ACHN (cell line): ENCODE data around the gene ADRA1B.
"Not testable (repeated sequence)": the region's sequence is repeated elsewhere in the genome, so short reads cannot be mapped to it uniquely, and the experiment has no call there.

Experiments used
- DNase-seq: peaks from one replicate; pipeline ENCODE4 v3.0.0-alpha.2; 2015
- in situ Hi-C: cut with HindIII; loops from 2 replicates; pipeline ENCODE4 v1.10.0; 2017; ENCODE audit warnings: low sequenced_read_pairs, low pct_ligation_motif_present, low pct_unique_long_range_greater_than_20kb

ADRA1B gene

DNA sequence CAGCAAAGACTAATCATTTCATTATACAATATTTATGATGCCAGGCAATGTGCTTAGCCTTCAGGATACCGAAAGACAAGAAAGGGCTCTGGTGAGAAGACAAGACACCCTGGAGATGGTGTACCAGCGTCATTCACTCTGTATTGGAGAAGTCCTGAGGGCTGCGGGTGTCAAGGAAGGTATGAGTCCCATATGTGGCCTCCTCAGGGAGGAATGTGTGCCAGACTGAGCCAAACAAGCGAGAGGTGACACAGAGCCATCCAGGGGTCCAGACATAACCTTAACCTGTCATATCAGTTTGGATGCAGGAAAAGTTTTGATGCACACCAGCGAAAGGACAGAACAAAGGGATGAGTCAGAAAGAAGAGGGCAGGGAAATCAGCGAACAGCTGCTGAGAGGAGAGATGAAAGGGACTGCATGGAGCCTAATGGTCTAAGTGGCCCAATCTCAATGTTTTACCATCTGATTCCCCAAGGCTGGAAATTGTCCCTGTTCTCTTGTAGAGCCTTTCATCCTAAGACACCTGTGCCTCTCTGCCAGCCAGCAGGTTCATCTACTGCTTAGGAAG, 38.9 kb downstream of the ADRA1B start:
- DNase-seq, result no peak
- in situ Hi-C loops, result no loop called here

DNA sequence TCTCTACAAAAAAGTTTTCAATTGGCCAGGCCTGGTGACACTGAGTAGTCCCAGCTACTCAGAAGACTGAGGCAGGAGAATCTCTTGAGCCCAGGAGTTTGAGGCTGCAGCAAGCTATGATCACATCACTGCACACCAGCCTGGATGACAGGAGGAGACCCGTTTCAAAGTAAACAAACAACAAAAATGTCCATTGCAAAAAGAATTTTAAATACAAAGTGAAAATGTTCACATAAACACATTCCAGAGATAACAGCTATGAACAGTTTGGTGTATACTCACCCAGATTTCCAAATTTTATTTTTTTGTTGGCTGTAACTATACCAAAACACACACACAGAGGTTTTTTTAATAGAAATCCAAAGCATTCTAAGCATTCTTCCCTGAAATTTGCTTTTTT, 39.8 kb downstream of the ADRA1B start:
- no peak for DNase-seq
- in situ Hi-C loops, result no loop called here

DNA sequence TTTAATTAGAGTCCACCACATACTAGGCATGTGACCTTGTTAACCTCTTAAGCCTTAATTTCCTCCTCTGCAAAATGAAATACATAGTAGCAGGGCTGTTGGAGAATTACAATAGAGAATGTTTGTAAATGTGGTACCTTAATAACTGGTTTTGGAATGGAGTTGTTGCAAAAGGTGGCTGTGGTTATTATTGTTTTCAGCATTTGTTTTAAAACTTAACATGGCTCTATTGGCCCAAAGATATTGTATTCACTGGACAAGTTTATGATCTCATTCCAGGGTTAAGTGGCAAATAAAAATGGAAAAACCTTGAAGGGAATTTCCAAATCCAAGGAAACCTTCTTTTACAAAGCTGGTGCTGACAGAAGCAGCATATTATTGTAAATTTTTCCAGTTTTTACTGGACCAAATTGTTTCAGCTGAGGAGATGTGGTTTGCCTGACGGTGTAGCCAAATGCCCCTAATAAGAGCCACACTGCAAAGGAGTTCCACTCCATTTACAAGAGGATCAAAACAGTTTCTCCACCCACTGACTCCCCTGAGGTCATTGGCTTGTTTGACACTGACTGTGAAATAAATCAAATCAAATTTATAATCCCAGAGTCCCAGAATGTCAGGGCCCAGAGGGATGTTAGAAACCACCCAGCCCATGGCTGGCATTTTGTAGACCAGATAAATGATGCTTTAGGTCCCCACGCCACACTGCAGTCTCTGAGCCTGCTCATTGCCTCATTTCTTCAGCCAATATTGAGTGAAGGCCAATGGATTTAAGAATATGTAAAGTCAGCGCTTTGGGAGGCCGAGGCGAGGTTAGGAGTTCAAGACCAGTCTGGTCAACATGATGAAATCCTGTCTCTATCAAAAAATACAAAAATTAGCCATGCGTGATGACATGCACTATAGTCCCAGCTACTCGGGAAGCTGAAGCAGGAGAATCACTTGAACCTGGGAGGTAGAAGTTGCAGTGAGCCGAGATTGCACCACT, 45.2 kb downstream of the ADRA1B start:
- no peak for DNase-seq
- in situ Hi-C loops, result no loop called here

DNA sequence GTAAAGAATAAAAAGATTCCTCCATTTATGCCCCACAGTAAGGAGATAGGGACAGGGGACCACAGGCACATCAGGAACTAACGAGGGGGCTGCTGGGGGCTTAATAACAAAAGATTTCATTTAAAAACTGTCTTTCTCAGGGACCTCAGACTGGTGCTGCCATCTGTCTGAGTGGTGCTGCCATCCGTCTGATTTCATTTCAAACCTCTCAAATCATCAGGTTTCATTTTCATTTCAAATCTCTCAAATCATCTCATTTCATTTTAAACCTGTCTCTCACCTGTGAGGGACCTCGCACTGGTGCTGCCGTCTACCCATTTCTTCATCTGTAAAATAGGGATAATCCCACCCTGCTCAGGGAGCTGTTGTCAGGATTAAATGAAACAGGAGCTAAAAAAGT, 45.9 kb downstream of the ADRA1B start:
- in situ Hi-C loops, result no loop called here

DNA sequence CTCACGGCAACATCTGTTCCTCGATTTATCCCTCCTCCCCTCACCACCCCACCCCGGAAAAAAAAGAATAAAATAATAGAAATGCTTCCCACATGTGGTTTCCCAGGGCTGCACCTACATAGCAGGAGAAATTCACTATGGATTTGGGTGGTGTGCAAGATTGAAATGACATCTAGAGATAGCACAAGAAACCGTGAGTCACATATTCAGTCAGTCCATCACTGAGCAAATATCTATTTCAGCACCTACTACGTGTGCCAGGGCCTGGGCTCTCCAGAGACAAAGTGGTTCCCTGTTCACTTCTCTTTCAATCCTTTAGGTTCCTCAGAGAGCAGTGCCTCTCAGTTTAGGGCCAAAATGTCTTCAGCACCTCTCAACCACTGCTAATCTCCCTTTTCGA, 47.7 kb downstream of the ADRA1B start:
- DNase-seq, result no peak
- in situ Hi-C loops, result no loop called here

More for the DNA sequence above, 45.9 kb downstream of the ADRA1B start:
- no peak for DNase-seq

DNA sequence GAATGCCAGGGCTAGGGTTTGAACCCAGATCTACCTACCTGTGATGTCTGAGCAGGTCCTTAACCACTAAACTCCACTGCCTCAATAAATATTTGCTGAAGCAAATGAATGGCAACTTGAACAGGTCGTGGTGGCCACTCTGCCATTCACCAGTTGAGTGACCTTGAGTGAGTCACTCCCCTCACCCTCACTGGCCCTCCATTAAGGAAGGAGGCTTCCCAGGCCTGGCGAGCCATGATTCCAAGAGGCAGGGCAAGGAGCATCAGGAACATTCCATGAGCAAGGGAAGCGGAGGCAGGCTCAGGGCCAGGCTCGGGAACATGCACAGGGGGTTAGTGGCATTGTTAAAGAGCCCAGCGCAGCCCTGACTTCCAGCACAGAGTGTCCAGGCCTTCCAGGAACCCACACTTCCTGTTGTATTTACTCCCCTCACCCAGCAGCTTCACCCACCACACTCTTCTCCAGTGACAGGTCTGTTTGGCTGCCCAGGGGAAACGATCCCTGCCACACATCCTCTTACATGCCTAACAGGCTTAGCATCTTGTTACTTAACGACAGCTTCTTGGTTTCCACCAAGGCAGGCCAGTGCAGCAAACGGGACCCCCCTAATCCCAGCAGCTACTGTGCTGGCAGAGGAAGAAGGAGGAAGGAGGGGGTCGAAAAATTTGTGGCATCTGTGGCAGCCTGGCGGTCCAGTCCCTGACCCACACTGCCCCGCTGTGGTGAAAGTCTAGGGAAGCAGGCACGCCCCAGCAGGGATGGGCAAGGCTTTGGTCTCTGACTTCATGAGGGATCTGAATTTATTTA, 49.0 kb downstream of the ADRA1B start:
- in situ Hi-C loops, result no loop called here
- peak; percentile 42 for DNase-seq

DNA sequence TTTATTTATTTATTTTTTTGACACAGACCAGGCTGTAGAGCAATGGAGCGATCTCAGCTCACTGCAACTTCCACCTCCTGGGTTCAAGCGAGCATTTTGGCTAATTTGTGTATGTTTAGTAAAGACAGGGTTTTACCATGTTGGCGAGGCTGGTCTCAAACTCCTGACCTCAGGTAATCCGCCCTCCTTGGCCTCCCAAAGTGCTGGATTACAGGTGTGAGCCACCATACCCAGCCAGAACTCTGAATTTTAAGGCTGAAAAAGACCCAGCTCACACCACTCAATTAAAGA, 49.5 kb downstream of the ADRA1B start:
- in situ Hi-C loops, result not testable (repeated sequence)

DNA sequence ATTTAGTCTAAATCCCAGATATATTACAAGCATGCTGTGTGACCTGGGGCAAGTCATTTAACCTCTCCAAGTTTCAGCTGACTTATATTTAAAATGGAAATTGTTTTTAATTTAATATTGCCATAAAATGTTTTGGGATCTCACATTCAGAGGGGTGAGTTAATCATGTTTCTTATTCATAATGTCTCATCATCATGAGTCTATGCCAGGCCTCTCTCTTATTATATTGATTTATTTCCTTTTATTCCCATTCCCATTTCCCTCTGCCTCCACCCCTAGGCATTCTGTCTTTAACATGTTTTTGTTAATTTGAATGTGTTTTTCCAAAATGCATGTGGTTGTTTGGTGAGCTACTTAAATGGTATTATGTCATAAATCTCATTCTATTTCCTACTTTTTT, 53.7 kb downstream of the ADRA1B start:
- no peak for DNase-seq
- in situ Hi-C loops, result no loop called here

More for the DNA sequence above, 49.5 kb downstream of the ADRA1B start:
- not testable (repeated sequence) for DNase-seq

- in situ Hi-C loops, result no loop called here
- peak; percentile 35 for DNase-seq
Measured at GRCh38 chr5:159971038-159971437, 54.8 kb downstream of the ADRA1B start.

GRCh38 chr5:159971514-159971913, 55.2 kb downstream of the ADRA1B start:
- DNase-seq, result no peak
- in situ Hi-C loops, result no loop called here

GRCh38 chr5:159971931-159972461, 55.7 kb downstream of the ADRA1B start:
- in situ Hi-C loops, result no loop called here
- DNase-seq, result no peak

GRCh38 chr5:159972538-159973362, 56.5 kb downstream of the ADRA1B start:
- in situ Hi-C loops, result no loop called here
- no peak for DNase-seq

- in situ Hi-C loops, result no loop called here
- DNase-seq, result peak; percentile 77
Measured at GRCh38 chr5:159975462-159976019, 59.3 kb downstream of the ADRA1B start.

GRCh38 chr5:159976921-159977320, 60.6 kb downstream of the ADRA1B start:
- no peak for DNase-seq
- in situ Hi-C loops, result no loop called here

DNA sequence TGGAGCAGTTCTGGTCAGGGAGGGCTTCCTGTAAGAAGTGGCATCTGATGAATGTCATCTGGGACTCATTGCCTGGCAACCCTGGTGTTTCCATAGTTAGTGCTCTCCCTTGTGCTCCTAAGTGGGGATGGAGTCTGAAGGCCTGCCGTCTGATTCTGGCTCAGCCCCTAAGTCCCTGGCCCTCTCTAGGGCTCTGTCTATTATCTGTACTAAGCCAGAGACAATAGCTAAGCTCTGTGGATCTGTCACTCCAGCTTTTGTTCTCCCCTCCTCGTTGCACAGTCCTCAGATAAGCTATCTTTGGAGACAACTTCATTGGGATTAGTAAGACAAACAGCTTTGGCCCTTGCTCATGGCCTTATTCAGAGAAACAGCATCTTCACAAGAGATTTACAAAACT, 62.1 kb downstream of the ADRA1B start:
- in situ Hi-C loops, result no loop called here
- DNase-seq, result no peak

- in situ Hi-C loops, result no loop called here
- DNase-seq, result no peak
Measured at GRCh38 chr5:159982421-159983173, 66.3 kb downstream of the ADRA1B start.

- DNase-seq, result peak; percentile 71
- in situ Hi-C loops, result no loop called here
Measured at GRCh38 chr5:159987031-159987674, 70.9 kb downstream of the ADRA1B start.
